Pancreas (tissue), 10 donors: ENCODE results near the gene MTX2. TPM values are rescaled to one million over a fixed set of nuclear protein-coding genes. Genes with fewer than 3 reads are reported as not detected.

Experiments used
- ATAC-seq, 4 donors: fragments of 200-7000 bp; cut with Tn5 transposase; one replicate each; pipeline versions ENCODE4 v1.8.0 to v1.9.1; 2020; ENCODE audit warnings: mild to moderate bottlenecking in 4 of 4, moderate library complexity in 4 of 4
- DNase-seq, 6 donors: peaks; one replicate each; pipeline ENCODE4 v3.0.0-alpha.2; 2020
- FAIRE-seq: peaks from 2 replicates; lab custom pipeline; 2012; peaks lifted over from hg19 to GRCh38; lab: Jason Lieb, UNC
- H3K27ac ChIP-seq, 4 donors: fragments of 200-600 bp; sonication (generic); 1 replicate in 3 of 4; 2 replicates in 1 of 4; pipeline versions ENCODE4 v1.5.0 to v1.8.0; 2020
- H3K27me3 ChIP-seq, 4 donors: fragments of 200-600 bp; one replicate each; pipeline ENCODE4 v1.8.0; 2021
- H3K36me3 ChIP-seq, 3 donors: fragments of 200-600 bp; sonication (generic) in 1 of 3; one replicate each; pipeline versions ENCODE4 v1.5.0 to v1.8.0; 2020 to 2021
- H3K4me1 ChIP-seq, 3 donors: fragments of 200-600 bp; one replicate each; pipeline ENCODE4 v1.8.0; 2021
- H3K4me3 ChIP-seq, 4 donors: fragments of 200-600 bp; sonication (generic) in 2 of 4; one replicate each; pipeline versions ENCODE4 v1.5.0 to v1.8.0; 2020 to 2021
- H3K9me3 ChIP-seq, 4 donors: fragments of 200-600 bp; one replicate each; pipeline ENCODE4 v1.8.0; 2021
- WGBS, 2 donors: extraction: QIAGEN DNeasy Blood & Tissue Kit; methylation state at CpG; one replicate each; pipeline ENCODE4 v1.1.7; 2013; 5-methylcytosine and 5-hydroxymethylcytosine counted together
- intact Hi-C, 3 donors: fragments of 100-400 bp; cut with DNase I; formaldehyde crosslinking; loops; one replicate each; pipeline versions ENCODE4 v1.11.1 to v1.14.2; 2022
- polyA plus RNA-seq, 2 donors: library from polyadenylated mRNA; stranded (reverse); fragments of 200-250 nt; gene quantifications; one replicate each; pipeline ENCODE4 v1.2.3, GENCODE V29; 2013
- total RNA-seq, 6 donors: library from RNA; stranded (reverse); fragmentation: NEBNext Ultra II Directional in 4 of 6; extraction: Animal tissue kit (Norgen Biotek cat#: 25700) in 4 of 6; gene quantifications; one replicate each; pipeline versions ENCODE4 v1.2.1 to v1.2.4, GENCODE V29; 2021 to 2023
- TF ChIP-seq, protein P1 (sequence below), 4 donors: fragments of 200-600 bp; sonication (generic) in 3 of 4; IDR thresholded peaks; one replicate each; pipeline versions ENCODE4 v1.5.0 to v1.8.0; 2021; ENCODE audit warnings: antibody characterized with exemption in 4 of 4
- donor health status: healthy with polysubstance abuse.
- donor health status: DM: no; HTN: no; CAD: no; lungs with moderate emphysema.
- donor health status: DM: no; HTN: no; CAD: no.
- donor health status: control.
- donor health status: control.
- donor health status: Bipolar disorder and iron deficiency.
- donor health status: DM: yes; HTN: yes; CAD: no.
- donor health status: DM: no; HTN: no; CAD: no.
- donor health status: DM: no; HTN: no; CAD: no.
- donor health status: DM: yes; HTN: yes; CAD: no.

The MTX2 gene
- total and polyA plus RNA-seq, 8 donors: 8.1 to 28.3 (median 10.5) TPM

GRCh38 chr2:176317199-176317598, 48.0 kb downstream of the MTX2 start:
- H3K36me3 ChIP-seq: no peaks in the 10 kb centered on the region
- TF ChIP-seq, protein P1, sequence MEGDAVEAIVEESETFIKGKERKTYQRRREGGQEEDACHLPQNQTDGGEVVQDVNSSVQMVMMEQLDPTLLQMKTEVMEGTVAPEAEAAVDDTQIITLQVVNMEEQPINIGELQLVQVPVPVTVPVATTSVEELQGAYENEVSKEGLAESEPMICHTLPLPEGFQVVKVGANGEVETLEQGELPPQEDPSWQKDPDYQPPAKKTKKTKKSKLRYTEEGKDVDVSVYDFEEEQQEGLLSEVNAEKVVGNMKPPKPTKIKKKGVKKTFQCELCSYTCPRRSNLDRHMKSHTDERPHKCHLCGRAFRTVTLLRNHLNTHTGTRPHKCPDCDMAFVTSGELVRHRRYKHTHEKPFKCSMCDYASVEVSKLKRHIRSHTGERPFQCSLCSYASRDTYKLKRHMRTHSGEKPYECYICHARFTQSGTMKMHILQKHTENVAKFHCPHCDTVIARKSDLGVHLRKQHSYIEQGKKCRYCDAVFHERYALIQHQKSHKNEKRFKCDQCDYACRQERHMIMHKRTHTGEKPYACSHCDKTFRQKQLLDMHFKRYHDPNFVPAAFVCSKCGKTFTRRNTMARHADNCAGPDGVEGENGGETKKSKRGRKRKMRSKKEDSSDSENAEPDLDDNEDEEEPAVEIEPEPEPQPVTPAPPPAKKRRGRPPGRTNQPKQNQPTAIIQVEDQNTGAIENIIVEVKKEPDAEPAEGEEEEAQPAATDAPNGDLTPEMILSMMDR (IDR thresholded peaks at IDR 0.05): no peak
- H3K4me3 ChIP-seq: no peak overlapping the region
- no peak for FAIRE-seq
- intact Hi-C loops: no loop called here
- H3K27ac ChIP-seq: no peak overlapping the region
- H3K4me1 ChIP-seq: no peaks in the 10 kb centered on the region
- DNase-seq: no peak
- H3K27me3 ChIP-seq: no peaks in the 10 kb centered on the region
- ATAC-seq: no peak
- H3K9me3 ChIP-seq: no peaks in the 10 kb centered on the region

GRCh38 chr2:176317623-176318065, 48.4 kb downstream of the MTX2 start:
- 39 to 73% methylated on average over 1 of the region's 1 CpG for WGBS, 2 donors
- intact Hi-C loops: no loop called here
- Histone ChIP-seq H3K27me3 (no peaks in the 10 kb centered on the region), H3K4me1 (no peaks in the 10 kb centered on the region), H3K36me3 (no peaks in the 10 kb centered on the region), H3K9me3 (no peaks in the 10 kb centered on the region), H3K4me3 (no peak overlapping the region), H3K27ac (no peak overlapping the region)
- ATAC-seq: no peak
- TF ChIP-seq, protein P1 (IDR thresholded peaks at IDR 0.05): no peak
- DNase-seq: no peak
- FAIRE-seq: no peak

DNA sequence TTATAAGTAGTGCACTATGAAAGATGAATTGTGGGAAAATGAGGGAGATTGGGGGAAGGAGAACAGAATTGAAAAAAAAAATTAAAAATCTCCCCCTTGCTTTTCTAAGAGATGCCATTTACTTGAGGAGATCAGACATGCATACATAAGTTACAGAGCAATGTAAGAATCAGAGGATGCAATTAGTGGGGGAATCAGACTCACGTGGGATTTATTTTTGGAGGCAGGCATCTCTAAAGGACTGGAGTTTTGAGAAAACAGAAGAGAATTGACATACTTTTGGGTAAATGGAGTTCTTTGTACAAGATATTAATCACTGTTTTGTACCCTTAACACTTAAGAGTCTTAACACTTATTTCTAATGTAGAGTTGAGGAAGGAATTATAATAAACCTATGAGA, 52.7 kb downstream of the MTX2 start:
- DNase-seq (no peak), ATAC-seq (no peak), FAIRE-seq (no peak)
- H3K27me3 ChIP-seq: no peaks in the 10 kb centered on the region
- TF ChIP-seq, protein P1 (IDR thresholded peaks at IDR 0.05): no peak
- no peak overlapping the region for H3K27ac ChIP-seq
- intact Hi-C loops: no loop called here
- WGBS, 2 donors: 92 to 93% methylated on average over 1 of the region's 1 CpG
- no peak overlapping the region for H3K4me3 ChIP-seq
- H3K9me3 ChIP-seq: no peaks in the 10 kb centered on the region
- peaks cover 6 to 17% (median 14%) of the 10 kb centered on the region in 3 donors for H3K4me1 ChIP-seq
- no peaks in the 10 kb centered on the region for H3K36me3 ChIP-seq

- 49 to 57% methylated on average over 3 of the region's 3 CpGs for WGBS, 2 donors
- TF ChIP-seq, protein P1 (IDR thresholded peaks at IDR 0.05): no peak
- H3K27ac ChIP-seq: no peak overlapping the region
- FAIRE-seq: peak; percentile 78
- H3K4me3 ChIP-seq: no peak overlapping the region
- intact Hi-C loops: no loop called here
- peaks cover 6 to 17% (median 14%) of the 10 kb centered on the region in 3 donors for H3K4me1 ChIP-seq
- H3K27me3 ChIP-seq: no peaks in the 10 kb centered on the region
- ATAC-seq: peak in 1 of 4 donors; percentile 51
- no peak for DNase-seq
- no peaks in the 10 kb centered on the region for H3K9me3 ChIP-seq
- peaks cover 0 to 12% (median 0%) of the 10 kb centered on the region in 3 donors for H3K36me3 ChIP-seq
Measured at GRCh38 chr2:176324862-176325261, 55.6 kb downstream of the MTX2 start.

- Histone ChIP-seq H3K4me3 (no peak overlapping the region), H3K4me1 (peaks cover 6 to 17% (median 14%) of the 10 kb centered on the region in 3 donors), H3K27me3 (no peaks in the 10 kb centered on the region), H3K27ac (no peak overlapping the region), H3K9me3 (no peaks in the 10 kb centered on the region), H3K36me3 (peaks cover 0 to 12% (median 0%) of the 10 kb centered on the region in 3 donors)
- WGBS, 2 donors: 82 to 86% methylated on average over 1 of the region's 1 CpG
- TF ChIP-seq, protein P1 (IDR thresholded peaks at IDR 0.05): no peak
- intact Hi-C loops: no loop called here
- ATAC-seq (no peak), FAIRE-seq (no peak), DNase-seq (no peak)
Measured at GRCh38 chr2:176325732-176326131, 56.5 kb downstream of the MTX2 start.
